GM13977 (cell line): Measurements from ENCODE around the gene SLC17A1.

Experiments used
- DNase-seq: peaks from one replicate; pipeline ENCODE4 v3.0.0; 2012; ENCODE audit warnings: low spot score
- CTCF ChIP-seq: IDR thresholded peaks from 2 replicates; pipeline ENCODE4 v1.5.1; 2012; ENCODE audit warnings: mild to moderate bottlenecking, control low read depth; ENCODE audit not compliant: insufficient read depth; ENCODE audit errors: extremely low read depth, missing control alignments
- in situ Hi-C: fragments of 300-500 bp; cut with MboI; formaldehyde crosslinking; loops from one replicate; pipeline ENCODE4 v1.12.0; 2022; ENCODE audit warnings: low sequenced_read_pairs, low pct_unique_long_range_greater_than_20kb, mixed read lengths, inconsistent platforms; ENCODE audit not compliant: unreplicated experiment

SLC17A1 gene

GRCh38 chr6:25863360-25863759 lies 31.5 kb upstream of the SLC17A1 start:
- DNase-seq: no peak
- in situ Hi-C loops: no loop called here
- TF ChIP-seq CTCF: no peak

GRCh38 chr6:25862199-25862598 lies 30.3 kb upstream of the SLC17A1 start:
- in situ Hi-C loops: no loop called here
- no peak for TF ChIP-seq CTCF
- no peak for DNase-seq

DNA sequence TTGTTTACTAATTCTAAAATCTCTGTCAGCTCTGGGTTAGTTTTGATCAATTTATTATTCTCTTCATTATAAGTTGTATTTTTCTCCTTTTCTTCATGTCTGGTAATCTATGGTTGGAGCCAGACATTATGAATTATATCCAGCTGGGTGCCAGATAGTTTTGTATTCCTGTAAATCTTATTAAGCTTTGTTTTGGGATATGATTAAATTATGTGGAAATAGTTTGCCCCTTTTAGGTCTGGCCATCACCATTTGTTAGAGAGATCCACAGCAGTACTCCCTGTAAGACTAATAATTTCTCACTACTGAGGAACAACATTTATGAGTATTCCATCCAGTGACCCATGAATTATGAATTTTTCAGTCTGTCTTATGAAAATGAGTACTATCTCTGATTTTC lies 20.9 kb upstream of the SLC17A1 start:
- DNase-seq: no peak
- TF ChIP-seq CTCF: no peak
- in situ Hi-C loops: no loop called here

GRCh38 chr6:25851961-25852360 lies 20.1 kb upstream of the SLC17A1 start:
- DNase-seq: no peak
- in situ Hi-C loops: no loop called here
- TF ChIP-seq CTCF: no peak

- no peak for DNase-seq
- no peak for TF ChIP-seq CTCF
Observed at GRCh38 chr6:25844518-25844917, 12.7 kb upstream of the SLC17A1 start.

DNA sequence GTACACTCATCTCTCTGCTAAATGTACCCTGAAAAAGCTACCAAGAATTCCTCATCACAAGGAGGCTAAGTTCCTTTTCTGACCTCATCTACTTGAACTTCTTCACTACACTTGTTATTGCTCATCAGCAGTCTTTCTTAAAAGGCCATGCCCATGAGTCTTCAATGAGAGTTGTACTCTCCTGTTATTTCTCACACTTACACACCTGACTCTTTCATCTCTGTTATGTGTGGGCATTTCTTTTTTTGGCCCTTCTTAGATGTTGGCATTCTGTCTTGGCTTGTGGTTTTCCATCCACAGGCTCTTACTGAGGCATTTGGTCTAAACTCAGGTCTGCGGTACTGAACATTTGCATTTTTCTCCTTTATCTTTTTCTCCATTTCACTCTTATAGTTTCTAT lies 10.7 kb upstream of the SLC17A1 start:
- in situ Hi-C loops: no loop called here
- no peak for TF ChIP-seq CTCF
- DNase-seq: no peak

More at GRCh38 chr6:25844518-25844917, 12.7 kb upstream of the SLC17A1 start:
- in situ Hi-C loops: no loop called here
